ENCODE measurements around the gene FBXL17.
"Not testable (repeated sequence)": the region's sequence is repeated elsewhere in the genome, so short reads cannot be mapped to it uniquely, and the experiment has no call there.

The FBXL17 gene

GRCh38 chr5:108311682-108312081, 70.2 kb downstream of the FBXL17 start:
- DNase-seq (ENCODE audit: low read depth in 2 of 2) = no peak

DNA sequence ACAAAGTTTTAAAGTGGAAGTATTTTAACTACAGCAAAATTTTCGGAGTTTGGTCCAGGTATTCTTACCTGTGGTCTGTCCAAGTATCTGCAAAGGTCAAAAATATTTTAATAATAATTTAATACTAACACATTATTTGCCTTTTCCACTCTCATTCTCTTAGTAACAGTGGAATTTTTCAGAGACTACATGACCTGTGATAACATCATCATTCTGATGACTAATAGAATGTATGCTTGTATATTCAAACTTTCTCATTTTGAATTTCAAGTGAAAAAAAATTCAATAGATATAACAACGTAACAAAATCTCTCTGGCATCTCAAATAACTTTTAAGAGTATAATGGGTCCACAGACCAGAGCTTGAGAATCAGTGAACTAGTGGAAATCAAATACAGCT, 78.3 kb downstream of the FBXL17 start:
- DNase-seq (ENCODE audit: low read depth in 2 of 2) = no peak

GRCh38 chr5:108303086-108303485, 78.8 kb downstream of the FBXL17 start:
- no peak for DNase-seq (ENCODE audit: low read depth in 2 of 2)

DNA sequence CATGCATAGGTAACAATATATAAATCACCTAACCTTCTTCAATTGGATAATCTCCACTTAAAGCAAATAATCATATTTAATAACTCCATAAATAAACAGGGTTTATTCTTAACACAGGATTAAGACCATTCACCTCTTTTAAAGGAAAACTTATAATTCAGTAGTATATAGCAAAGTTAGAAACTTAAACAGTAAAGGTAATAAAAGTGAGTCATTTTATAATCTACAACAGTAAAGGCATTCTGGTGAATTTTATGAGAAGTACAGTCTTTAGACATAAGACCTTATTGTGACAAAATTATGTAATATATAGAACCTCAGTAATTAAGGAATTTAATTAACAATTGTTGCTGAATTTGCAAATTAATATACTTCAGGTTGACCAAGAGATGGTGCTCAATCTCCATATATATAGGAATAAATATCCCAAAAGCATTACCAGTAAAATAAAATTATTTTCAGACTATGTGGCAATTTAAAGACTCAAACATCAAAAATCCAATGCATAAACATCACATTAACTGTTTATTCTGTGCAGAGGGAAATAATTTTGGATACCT, 84.8 kb downstream of the FBXL17 start:
- no peak for DNase-seq (ENCODE audit: low read depth in 2 of 2)

- no peak for DNase-seq (ENCODE audit: low read depth in 2 of 2)
These were observed 86.1 kb downstream of the FBXL17 start for GRCh38 chr5:108295578-108296368.

- no peak for DNase-seq (ENCODE audit: low read depth in 2 of 2)
These were observed 100.8 kb downstream of the FBXL17 start for GRCh38 chr5:108280960-108281569.

GRCh38 chr5:108280248-108280647, 101.7 kb downstream of the FBXL17 start:
- no peak for DNase-seq (ENCODE audit: low read depth in 2 of 2)

DNA sequence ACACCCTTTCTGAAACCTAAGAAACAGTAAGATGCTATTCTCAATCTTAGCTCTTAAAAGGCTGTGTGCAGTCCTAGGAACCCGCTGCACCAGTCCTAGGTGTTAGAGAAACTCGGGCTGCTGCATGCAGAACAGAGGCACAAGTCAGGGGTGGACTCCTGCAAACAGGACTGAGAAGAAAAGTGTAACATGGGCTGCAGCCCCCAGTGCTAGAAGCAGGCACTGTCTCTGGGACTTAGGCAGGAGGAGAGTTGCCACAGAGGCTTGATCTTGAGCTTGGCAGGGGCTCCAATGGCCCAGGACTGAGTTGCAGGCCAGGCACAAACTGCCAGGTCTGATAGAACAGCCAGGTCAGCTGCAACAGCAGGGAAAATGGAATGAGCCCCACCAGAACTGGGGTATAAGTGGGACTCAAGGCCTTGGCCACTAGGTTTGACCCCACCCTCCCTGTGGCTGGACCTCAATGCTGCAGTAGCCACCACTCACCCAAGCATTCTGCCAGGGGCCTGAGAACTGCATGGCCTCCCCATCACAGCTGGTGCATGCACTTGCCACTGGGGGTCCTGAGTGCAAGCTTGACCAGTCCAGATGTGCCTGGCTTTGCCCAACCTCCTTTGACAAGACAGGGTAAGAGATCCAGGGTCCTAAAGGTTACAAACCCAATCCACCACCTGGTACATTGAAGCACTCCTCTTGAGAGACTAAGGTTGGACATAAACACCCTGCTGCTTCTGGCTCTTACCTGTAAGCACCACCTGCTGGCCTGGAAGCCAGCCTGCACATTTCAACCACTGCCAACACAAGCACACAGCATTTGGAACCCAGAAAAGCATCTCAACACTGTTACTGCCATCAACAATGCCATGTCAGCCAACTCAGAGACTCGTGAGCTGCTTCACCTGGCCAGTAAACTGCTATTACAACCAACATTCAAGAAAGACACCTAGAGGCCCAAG, 103.3 kb downstream of the FBXL17 start:
- DNase-seq (ENCODE audit: low read depth in 2 of 2) = no peak

DNA sequence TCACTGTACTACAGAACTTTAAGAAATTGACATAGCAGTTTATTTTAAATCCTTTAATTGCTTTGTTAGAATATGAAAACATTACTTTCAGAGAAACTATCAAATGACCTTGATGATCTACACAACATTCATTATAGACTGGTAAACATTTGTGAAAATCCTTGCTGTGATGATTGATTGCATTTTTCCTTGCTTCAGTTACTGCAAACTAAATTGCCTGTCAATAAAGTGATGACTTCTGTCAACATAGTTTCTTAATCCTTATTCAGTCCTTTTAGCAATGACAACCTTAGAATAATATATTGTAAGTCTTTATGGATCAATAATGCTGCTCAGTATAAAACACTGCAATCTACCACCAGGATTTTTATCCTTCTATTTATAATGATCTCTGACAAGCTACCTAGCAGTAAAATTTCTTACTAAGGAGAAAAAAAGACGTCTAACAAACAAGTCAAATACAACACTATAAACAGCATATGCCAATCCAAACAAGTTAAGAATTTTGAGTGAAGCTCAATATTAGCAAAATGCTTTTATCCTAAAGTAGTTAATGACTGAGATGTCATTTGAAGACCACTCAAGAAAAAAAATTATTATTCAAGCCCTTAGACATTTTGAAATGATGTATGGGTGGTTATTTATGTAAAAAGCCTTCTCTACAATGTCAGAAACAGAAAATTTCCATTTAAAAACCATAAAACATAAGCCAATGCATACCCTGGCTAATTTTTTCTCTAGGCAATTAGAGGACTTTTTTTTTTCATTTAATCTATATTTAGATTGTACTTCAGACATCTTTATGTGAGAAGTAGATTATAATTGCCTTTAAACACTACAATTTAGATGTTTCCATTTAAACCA, 105.5 kb downstream of the FBXL17 start:
- no peak for DNase-seq (ENCODE audit: low read depth in 2 of 2)

DNA sequence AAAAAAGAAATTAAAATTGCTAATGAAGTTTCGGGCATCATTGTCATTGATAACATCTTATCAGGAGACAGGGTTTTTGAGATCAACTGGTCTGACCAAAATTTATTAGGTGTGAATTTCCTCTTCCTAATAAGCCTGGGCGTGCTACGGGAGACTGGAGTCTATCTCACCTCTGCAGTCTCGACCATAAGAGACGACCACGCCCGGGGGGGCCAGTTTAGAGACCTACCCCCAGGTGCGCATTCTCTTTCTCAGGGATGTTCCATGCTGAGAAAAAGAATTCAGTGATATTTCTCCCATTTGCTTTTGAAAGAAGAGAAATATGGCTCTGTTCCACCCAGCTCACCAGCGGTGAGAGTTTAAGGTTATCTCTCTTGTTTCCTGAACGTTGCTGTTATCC, 107.8 kb downstream of the FBXL17 start:
- not testable (repeated sequence) for DNase-seq (ENCODE audit: low read depth in 2 of 2)

DNA sequence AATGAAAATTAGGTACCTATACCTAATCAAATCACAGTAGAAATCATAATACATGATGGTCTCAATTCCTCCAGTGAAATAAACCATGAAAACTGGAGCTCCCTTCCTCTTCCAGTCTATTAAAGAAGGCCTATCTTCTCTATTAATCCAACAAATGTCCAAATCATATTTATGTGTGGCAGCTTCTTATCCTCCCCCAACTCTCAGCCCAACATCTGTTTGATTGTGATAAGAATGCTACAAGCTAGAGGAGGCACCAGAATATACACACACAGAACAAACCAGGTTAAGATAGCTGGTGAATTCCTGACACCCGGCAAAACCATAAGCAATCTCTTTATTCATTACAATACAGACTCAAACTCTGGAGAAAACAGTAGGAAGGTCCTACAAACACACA, 110.8 kb downstream of the FBXL17 start:
- no peak for DNase-seq (ENCODE audit: low read depth in 2 of 2)

DNA sequence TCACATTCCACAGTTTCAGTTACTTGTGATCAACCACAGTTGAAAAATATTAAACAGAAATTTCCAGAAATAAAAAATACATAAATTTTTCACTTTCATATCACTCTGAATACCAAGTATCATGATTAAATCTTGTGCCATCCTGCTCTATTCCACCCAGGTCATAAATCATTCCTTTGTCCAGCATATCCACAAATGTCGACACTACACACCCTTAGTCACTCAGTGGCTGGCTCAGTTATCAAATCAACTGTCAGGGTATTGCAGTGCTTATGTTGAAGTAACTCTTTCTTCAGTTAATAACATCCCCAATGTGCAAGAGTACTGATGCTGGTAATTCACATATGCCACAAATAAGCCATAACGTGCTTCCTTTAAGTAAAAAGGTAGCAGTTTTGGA, 115.7 kb downstream of the FBXL17 start:
- DNase-seq (ENCODE audit: low read depth in 2 of 2) = no peak

GRCh38 chr5:108264533-108264932, 117.4 kb downstream of the FBXL17 start:
- DNase-seq (ENCODE audit: low read depth in 2 of 2) = no peak

- DNase-seq (ENCODE audit: low read depth in 2 of 2) = no peak
These were observed 118.6 kb downstream of the FBXL17 start for GRCh38 chr5:108263338-108263737.

- no peak for DNase-seq (ENCODE audit: low read depth in 2 of 2)
These were observed 121.1 kb downstream of the FBXL17 start for GRCh38 chr5:108260858-108261170.

DNA sequence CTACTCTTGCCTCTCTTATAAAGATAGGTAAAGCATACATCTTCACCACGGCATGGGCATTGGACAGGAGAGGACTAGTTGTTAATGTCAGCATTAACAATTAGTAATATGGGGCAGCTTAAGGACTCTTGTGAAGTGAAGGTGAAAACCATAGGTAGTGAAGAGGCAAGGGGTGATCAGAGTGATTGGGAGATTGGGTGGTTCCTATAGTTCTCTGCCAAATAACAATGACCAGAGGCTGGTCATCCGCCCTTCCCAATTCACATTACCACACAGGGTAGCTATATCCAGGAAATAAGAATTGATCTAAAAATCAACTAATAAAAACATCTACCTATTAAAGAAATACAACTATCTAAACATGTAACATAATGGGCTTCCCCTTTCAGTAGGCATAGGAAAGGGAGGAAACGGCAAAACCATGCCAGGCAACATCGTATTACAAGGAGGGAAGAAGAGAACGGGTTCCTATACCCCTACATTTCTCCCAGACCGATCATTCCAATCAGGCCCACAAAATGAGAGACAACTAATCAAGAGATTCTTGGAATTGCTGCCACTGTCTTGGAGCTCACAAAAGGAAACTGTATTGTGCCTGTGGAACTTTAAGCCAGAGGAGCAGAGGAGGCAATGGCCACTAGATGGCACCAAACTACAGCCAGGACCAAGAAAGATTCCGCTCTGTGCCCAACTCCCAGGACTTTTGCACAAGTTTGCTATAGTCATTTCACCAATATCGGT, 121.6 kb downstream of the FBXL17 start:
- peak; percentile 45 to 56 for DNase-seq (ENCODE audit: low read depth in 2 of 2)

DNA sequence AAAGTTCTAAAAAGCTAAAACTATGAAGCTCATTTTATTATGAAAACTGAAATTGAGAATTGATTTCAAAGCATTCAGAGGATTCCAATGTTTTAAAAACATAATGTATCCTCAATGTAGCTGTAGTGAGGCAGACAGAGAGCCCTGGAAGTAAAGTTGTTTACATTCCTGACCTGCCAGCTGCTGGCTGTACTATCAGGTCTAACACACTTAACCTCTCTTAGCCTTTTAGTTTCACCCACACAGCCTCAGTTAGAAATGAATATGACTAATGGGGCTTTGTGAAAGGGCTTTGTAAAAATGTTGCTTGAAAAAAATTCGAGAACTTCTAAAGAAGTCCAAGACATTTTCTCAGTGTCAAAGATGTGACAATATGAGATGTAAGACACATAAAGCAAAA, 122.6 kb downstream of the FBXL17 start:
- DNase-seq (ENCODE audit: low read depth in 2 of 2) = no peak

DNA sequence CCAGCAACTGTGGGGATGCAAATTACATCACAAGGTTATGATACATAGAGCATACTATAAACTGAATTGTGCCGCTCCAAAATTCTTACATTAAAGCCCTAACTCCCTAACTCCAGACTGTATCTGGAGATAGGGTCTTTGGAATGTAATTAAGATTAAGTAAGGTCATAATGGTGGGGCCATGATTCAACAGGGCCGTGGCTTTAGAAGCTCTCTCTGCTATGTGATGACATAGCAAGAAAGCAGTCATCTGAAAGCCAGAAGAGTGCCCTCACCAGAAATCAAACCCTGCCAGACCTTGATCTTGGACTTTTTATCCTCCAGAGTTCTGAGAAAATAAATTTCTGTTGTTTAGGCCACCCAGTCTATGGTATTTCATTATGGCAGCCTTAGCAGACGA, 123.9 kb downstream of the FBXL17 start:
- DNase-seq (ENCODE audit: low read depth in 2 of 2) = no peak

GRCh38 chr5:108255468-108255867, 126.4 kb downstream of the FBXL17 start:
- DNase-seq (ENCODE audit: low read depth in 2 of 2) = no peak

GRCh38 chr5:108251350-108251749, 130.5 kb downstream of the FBXL17 start:
- no peak for DNase-seq (ENCODE audit: low read depth in 2 of 2)

All from stimulated activated CD4-positive, alpha-beta T cell treated with anti-CD3 and anti-CD28 coated beads, Interleukin-4, amount 100 ng/mL, for 48 hours (primary cell).